ENCODE results near the gene LRP2. TPM values are rescaled to one million over a fixed set of nuclear protein-coding genes. Genes with fewer than 3 reads are reported as not detected.

Gene LRP2
- polyA plus RNA-seq, 1 of the 3 experiments (the other 2 are of a cell fraction), result not detected

GRCh38 chr2:169178364-169178763 is 184.0 kb downstream of the LRP2 start:
- H3K79me2 ChIP-seq (ENCODE audit: insufficient read depth), result no peaks in the 10 kb centered on the region
- CTCF ChIA-PET, result interaction anchor here (1.0 to 2.0 kb wide), 2 partner anchors 36 to 69 kb away, joined by 3 to 8 read pairs; no protein-coding TSS in a partner anchor
- H3K36me3 ChIP-seq (replicated peaks in 1 of 2; ENCODE audit: control insufficient read depth in 1 of 2, insufficient read depth in 2 of 2, low read length in 1 of 2), result no peaks in the 10 kb centered on the region
- H3K4me3 ChIP-seq (ENCODE audit: low read depth in 2 of 2, low read length in 1 of 2), result no peak overlapping the region
- H2AFZ ChIP-seq (ENCODE audit: low read depth), result no peak overlapping the region
- H3K4me2 ChIP-seq, result no peak overlapping the region
- DNase-seq, result no peak
- no peaks in the 10 kb centered on the region for H3K27me3 ChIP-seq (ENCODE audit: insufficient read depth)
- peaks cover 0 to 4% of the 10 kb centered on the region in 2 experiments; a peak in 1 of 4 replicates for H3K4me1 ChIP-seq (ENCODE audit: control insufficient read depth in 1 of 2, insufficient read depth in 2 of 2, low read depth in 1 of 2, low read length in 1 of 2)
- POLR2A ChIA-PET, result no interaction called here
- H3K9me3 ChIP-seq, result no peaks in the 10 kb centered on the region
- no peak overlapping the region for H3K9ac ChIP-seq
- H3K9me2 ChIP-seq, result no peaks in the 10 kb centered on the region
- H3K27ac ChIP-seq (ENCODE audit: low read depth in 2 of 2, low read length in 1 of 2), result no peak overlapping the region
- H4K20me1 ChIP-seq (ENCODE audit: insufficient read depth), result no peaks in the 10 kb centered on the region
- TF ChIP-seq JUND (IDR thresholded peaks at IDR 0.05) (no peak), RCOR1 (IDR thresholded peaks at IDR 0.05; ENCODE audit: low read length) (no peak), NRF1 (IDR thresholded peaks at IDR 0.05; ENCODE audit: low read depth, low read length) (no peak), SMC3 (IDR thresholded peaks at IDR 0.05; ENCODE audit: low read depth, low read length) (no peak), POLR2AphosphoS5 (IDR thresholded peaks at IDR 0.05; ENCODE audit: low read depth, low read length) (no peak), USF2 (IDR thresholded peaks at IDR 0.05; ENCODE audit: borderline replicate concordance, low read depth, low read length) (no peak), NFIC (IDR thresholded peaks at IDR 0.05; ENCODE audit: borderline replicate concordance) (no peak), RXRA (IDR thresholded peaks at IDR 0.05; ENCODE audit: borderline replicate concordance, low read depth) (no peak), FOXM1 (IDR thresholded peaks at IDR 0.05; ENCODE audit: low read depth) (no peak), CTCF (IDR thresholded peaks at IDR 0.05) (no peak), FOXJ3 (CRISPR knock-in tag; IDR thresholded peaks at IDR 0.05) (no peak)
- WGBS (ENCODE audit: low lambda C conversion rate), result 42% methylated on average over 5 of the region's 5 CpGs
- no peaks in the 10 kb centered on the region for H3F3A ChIP-seq (replicated peaks; ENCODE audit: insufficient read depth)

- 65% methylated on average over 10 of the region's 10 CpGs for WGBS (ENCODE audit: low lambda C conversion rate)
- Histone ChIP-seq H3F3A (replicated peaks; ENCODE audit: insufficient read depth) (no peaks in the 10 kb centered on the region), H2AFZ (ENCODE audit: low read depth) (no peak overlapping the region), H3K79me2 (ENCODE audit: insufficient read depth) (no peaks in the 10 kb centered on the region), H4K20me1 (ENCODE audit: insufficient read depth) (no peaks in the 10 kb centered on the region), H3K9me3 (no peaks in the 10 kb centered on the region), H3K9ac (no peak overlapping the region), H3K4me2 (no peak overlapping the region), H3K36me3 (replicated peaks in 1 of 2; ENCODE audit: control insufficient read depth in 1 of 2, insufficient read depth in 2 of 2, low read length in 1 of 2) (no peaks in the 10 kb centered on the region), H3K4me1 (ENCODE audit: control insufficient read depth in 1 of 2, insufficient read depth in 2 of 2, low read depth in 1 of 2, low read length in 1 of 2) (peaks cover 0 to 4% of the 10 kb centered on the region in 2 experiments; a peak in 1 of 4 replicates), H3K27me3 (ENCODE audit: insufficient read depth) (no peaks in the 10 kb centered on the region), H3K4me3 (ENCODE audit: low read depth in 2 of 2, low read length in 1 of 2) (no peak overlapping the region), H3K9me2 (no peaks in the 10 kb centered on the region), H3K27ac (ENCODE audit: low read depth in 2 of 2, low read length in 1 of 2) (no peak overlapping the region)
- no peak for DNase-seq
- TF ChIP-seq SIN3A (IDR thresholded peaks at IDR 0.05; ENCODE audit: borderline replicate concordance, low read depth, low read length) (no peak), NFIC (IDR thresholded peaks at IDR 0.05; ENCODE audit: borderline replicate concordance) (no peak)
- CTCF ChIA-PET, result no interaction called here
- POLR2A ChIA-PET, result no interaction called here
These were observed 187.2 kb downstream of the LRP2 start for GRCh38 chr2:169175112-169175511.
